ENCODE measurements around the gene KRTAP19-2. TPM values are rescaled to one million over a fixed set of nuclear protein-coding genes. Genes with fewer than 3 reads are reported as not detected.
"Not testable (repeated sequence)": the region's sequence is repeated elsewhere in the genome, so short reads cannot be mapped to it uniquely, and the experiment has no call there.

KRTAP19-2 gene
- not detected for polyA plus RNA-seq (ENCODE audit: insufficient read depth in 1 of 5, insufficient read length in 5 of 5, low replicate concordance in 1 of 5)
- long read RNA-seq, donor 1, result 0 reads
- long read RNA-seq, donor 2, result 0 reads
- long read RNA-seq, donor 3, result 0 reads
- long read RNA-seq, donor 4, result 0 reads
- long read RNA-seq, donor 5, result 0 reads
- long read RNA-seq, donor 6, result 0 reads
- long read RNA-seq, donor 7, result 0 reads
- long read RNA-seq, donor 8, result 0 reads

DNA sequence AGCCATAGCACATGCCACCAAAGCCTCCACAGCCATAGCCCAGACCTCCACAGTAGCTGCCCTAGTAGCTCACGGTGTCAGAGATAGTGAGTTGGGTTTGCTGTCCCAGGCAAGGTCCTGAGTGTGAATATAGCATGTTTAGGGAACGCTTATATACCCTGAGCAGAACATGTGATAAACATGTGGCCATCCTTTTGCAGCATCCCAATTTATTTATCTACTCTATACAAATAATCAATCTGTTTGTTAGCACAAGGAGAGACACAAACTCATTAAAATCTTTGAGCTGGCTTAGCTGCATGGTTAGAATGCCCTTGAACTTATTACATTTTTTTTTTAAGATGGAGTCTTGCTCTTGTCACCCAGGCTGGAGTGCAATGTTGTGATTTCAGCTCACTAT is at the start of gene KRTAP19-2:
KRTAP19-2 (minus strand) TSS at position 101 of the 400 bp plus-strand sequence; CDS start at position 13, 88 bp downstream.
- no peak for DNase-seq

DNA sequence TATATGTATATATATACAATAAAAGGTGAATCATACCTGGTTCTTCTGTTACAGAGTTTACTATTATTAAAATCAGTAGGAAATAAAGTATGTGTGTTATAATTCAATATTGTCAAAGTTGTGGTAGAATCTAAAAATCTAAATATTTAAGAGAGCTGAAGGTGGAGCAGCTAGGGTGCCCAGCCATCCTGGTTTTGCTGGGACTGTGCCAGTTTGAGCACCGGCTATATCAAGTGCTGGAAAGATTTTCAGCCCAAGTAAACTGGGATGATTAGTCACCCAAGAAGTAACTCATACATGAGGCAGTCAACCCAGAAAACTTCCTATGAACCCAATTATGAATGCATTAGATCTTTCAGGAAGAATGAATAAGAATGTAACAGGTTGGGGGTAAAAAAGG is 31.6 kb upstream of the KRTAP19-2 start:
- DNase-seq, result no peak

- DNase-seq, result no peak
These were observed 28.4 kb upstream of the KRTAP19-2 start for GRCh38 chr21:30515681-30516080.

GRCh38 chr21:30505621-30506205 is 18.5 kb upstream of the KRTAP19-2 start:
- not testable (repeated sequence) for DNase-seq

DNA sequence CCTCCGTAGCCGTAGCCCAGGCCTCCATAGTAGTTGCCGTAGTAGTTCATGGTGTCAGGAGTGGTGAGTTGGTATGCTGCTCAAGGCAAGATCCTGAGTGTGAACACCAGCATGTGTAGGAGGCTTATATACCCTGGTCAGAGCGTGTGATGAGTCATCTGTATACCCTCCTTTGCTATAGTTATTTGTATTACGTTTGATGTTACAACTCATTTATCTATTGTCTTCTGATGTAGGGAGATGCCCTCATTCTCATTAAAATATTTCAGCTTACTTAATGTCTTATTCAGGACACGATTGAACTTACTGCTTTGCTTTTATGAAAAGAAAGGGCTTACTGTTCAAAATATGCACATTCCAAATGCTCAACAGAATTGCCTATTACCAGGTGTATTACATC is 14.8 kb upstream of the KRTAP19-2 start, which contains the start of gene KRTAP19-5:
KRTAP19-5 (minus strand) TSS at position 101 of the 400 bp plus-strand sequence; CDS start at position 50, 51 bp downstream.
- DNase-seq, result no peak

DNA sequence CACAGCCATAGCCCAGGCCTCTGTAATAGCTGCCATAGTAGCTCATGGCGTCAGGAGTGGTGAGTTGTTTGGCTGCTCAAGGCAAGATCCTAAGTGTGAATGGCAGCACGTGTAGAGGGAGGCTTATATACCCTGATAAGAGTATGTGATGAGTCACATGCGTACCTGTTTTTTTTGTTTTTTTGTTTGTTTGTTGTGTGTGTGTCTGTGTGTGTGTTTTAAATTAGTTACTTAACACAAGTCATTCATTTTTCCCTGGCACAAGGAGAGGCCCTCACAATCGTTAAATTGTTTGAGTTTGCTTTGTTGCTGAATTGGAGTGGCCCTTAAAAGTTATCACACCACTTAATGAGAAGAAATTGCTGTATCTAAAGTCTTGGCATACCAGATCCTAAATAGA is 9.8 kb upstream of the KRTAP19-2 start, which contains the start of gene KRTAP19-4:
KRTAP19-4 (minus strand) TSS at position 101 of the 400 bp plus-strand sequence; CDS start at position 46, 55 bp downstream.
- no peak for DNase-seq

GRCh38 chr21:30491963-30492428 is 4.8 kb upstream of the KRTAP19-2 start, which contains the start of gene KRTAP19-3:
TSS of gene KRTAP19-3 (minus strand) at chr21:30492013. CDS start at chr21:30491957, 56 bp downstream.
- no peak for DNase-seq

GRCh38 chr21:30486180-30486579 is 1.1 kb downstream of the KRTAP19-2 start:
- DNase-seq, result no peak

GRCh38 chr21:30482130-30482529 is 5.1 kb downstream of the KRTAP19-2 start:
- DNase-seq, result no peak

DNA sequence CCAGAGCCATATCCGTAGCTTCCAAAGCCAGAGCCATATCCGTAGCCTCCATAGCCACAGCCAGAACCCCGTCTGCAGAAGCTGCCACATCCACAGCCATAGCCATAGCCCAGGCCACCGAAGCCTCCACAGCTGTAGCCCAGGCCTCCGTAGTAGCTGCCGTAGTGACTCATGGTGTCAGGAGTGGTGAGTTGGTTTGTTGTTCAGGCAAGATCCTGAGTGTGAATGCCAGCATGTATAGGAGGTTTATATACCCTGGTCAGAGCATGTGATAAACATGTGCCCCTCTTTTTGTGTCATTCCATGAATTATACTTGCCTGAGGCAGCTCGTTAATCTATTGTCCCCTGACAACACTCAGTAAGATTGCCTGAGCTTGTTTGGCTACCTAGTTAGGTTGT is 7.1 kb downstream of the KRTAP19-2 start, which contains the start of gene KRTAP19-1:
KRTAP19-1 (minus strand) TSS at position 223 of the 400 bp plus-strand sequence; CDS start at position 173, 50 bp downstream.
- DNase-seq, result no peak

DNA sequence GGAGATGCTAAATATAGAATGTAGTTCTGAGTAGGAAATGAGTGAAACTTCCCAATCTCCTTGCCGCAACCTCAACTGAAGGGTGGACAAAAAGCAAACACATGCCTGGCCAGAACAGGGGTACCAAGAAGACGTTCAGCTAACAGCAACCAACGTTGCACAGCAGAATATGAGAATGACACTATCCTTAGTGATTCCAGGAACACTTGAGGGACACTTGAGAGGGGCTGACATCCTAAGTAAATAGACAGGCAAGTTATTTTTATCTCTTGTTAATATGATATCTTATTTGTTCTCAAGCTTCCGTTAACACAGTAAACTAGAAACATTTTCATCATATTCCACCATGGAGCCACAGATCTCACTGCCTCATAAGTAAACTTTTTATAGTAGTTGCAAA is 8.0 kb downstream of the KRTAP19-2 start:
- DNase-seq, result no peak

GRCh38 chr21:30478004-30478403 is 9.2 kb downstream of the KRTAP19-2 start:
- DNase-seq, result no peak

DNA sequence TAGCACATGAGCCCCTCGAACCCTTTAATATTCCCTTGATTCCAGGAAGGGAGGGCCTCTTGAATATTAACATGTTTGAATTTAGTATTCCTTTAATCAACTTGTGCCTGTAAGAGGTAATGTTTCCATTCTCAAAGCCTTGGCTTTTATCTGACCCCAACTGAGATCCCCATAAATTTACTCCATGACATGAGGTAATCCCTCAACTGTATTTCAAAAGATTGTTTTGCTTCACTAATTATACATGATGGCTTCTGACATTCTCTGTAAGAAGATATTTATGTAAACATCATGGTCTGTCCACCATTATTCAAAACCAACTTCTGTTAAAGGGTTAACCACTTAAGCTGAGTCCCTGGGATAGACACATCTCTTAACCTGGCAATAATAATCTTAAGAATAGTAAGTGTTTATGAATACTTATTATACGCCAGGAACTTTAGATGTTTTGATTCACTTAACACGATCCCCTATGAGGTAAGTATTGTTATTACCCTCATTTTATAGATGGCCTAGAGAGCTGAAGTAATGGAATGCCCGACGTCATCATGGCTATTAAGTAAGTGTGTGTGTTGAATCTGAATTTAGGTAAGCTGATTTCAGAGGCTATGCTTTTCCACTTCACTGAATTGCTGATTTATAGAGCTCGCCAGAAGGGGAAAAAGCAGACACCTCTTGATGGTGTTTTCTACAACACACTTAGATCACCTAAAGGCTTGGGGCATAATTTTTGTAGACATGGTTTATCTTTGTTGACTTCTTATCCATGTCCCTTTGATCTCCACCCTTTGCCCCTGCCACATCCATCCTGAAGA is 18.1 kb downstream of the KRTAP19-2 start:
- DNase-seq, result no peak

- DNase-seq, result no peak
These were observed 23.5 kb downstream of the KRTAP19-2 start for GRCh38 chr21:30463713-30464112.

GRCh38 chr21:30448514-30448913 is 38.7 kb downstream of the KRTAP19-2 start:
- DNase-seq, result no peak

DNA sequence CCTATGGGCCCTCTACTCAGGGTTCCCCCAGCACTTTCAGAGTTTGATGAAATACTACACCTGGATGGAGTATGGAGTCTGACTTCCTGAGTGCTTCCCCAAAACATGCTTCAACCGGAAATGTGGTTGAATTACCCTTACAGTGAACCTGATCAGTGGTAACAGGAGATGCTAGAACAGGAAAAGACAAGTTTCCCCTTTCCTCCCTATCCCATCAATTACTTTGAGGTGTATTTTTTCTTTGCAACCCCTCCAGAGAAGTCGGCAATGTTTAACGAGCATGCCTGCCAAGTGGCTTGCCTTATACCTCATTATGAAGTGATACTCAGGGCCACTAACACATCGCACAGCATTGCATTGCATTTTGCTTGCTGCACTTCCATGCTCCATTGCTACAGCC is 40.2 kb downstream of the KRTAP19-2 start:
- no peak for DNase-seq

DNA sequence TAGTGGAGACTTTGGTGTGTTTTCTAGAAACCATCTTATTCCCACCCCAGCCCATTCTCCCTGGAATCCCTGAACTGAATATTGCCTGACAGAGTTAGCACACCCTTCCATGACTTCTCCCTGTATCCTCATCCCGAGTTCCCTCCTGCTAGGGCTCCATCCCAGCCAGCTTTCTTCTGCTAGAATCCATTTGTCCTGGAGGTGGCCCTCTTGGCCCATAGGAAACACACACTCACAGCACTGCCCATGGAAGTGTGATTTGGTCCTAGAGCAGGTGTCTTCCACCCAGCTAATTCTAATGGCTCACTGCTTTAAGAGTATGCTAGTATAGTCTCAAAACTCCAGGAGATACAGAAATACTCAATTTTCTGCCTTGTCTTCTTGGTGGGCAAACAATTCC is 43.0 kb downstream of the KRTAP19-2 start:
- DNase-seq, result no peak

- no peak for DNase-seq
These were observed 44.0 kb downstream of the KRTAP19-2 start for GRCh38 chr21:30443226-30443625.

- no peak for DNase-seq
These were observed 47.3 kb downstream of the KRTAP19-2 start, which contains the start of gene KRTAP15-1 for GRCh38 chr21:30439975-30440374. TSS of gene KRTAP15-1 (plus strand) at chr21:30440275. CDS start at chr21:30440328, 53 bp downstream.

Measured in right lung (tissue), 10 donors.